ENCODE measurements around the gene ADAMTS18. TPM values are rescaled to one million over a fixed set of nuclear protein-coding genes. Genes with fewer than 3 reads are reported as not detected.

ADAMTS18 gene
- total and polyA plus RNA-seq, 8 donors: 0.55 to 7.0 TPM; not detected in 6

DNA sequence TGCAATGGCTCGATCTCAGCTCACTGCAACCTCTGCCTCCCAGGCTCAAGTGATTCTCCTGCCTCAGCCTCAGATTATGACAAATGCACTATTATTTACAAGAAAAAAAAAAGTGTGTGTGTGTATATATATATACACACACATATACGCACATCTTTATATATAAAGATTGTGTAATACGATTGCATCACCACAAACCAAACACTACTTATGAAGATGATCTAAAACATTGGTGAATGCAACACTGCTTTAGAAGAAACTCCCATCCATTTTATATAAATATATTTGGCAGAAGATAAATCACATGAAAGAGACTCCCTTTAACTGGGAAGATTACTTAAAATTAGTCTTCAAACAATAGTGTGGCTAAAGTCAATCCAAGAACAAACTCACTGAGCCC lies 138.9 kb downstream of the ADAMTS18 start:
- H3K4me1 ChIP-seq: no peaks in the 10 kb centered on the region

DNA sequence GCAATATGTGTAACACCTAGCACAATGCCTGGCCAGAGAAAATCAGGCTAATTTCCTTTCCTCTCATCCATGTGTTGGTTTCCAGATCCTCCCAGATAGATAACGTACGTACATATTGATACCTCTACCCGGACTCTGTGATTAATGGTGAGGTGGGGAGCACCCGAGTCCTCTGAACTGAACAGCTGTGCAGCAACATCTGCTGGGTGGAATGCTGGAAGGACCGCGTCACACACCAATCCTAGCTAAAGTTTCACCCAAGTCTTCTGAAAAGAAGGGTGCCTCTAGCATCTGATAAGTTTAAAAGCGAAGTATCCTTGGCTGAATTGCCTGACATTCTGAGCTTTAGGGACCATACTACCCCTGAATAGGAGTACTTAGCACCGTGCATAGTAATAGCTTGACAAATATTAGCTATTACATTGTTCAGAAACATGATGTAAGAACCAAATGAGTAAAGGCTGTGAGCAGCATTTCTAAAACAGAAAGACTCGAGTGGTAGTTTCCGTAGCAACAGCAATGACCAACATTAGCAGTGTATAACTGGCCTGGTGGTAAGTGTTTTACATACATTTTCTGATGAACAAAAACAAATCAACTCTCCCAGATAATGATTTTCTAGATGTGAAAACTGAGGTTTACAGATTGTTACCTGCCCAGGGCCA lies 144.3 kb downstream of the ADAMTS18 start:
- intact Hi-C loops (cut with DNase I; ENCODE audit: low total_unique reads): no loop called here
- no peak for TF ChIP-seq EP300 (IDR thresholded peaks at IDR 0.05)
- TF ChIP-seq, protein P1, sequence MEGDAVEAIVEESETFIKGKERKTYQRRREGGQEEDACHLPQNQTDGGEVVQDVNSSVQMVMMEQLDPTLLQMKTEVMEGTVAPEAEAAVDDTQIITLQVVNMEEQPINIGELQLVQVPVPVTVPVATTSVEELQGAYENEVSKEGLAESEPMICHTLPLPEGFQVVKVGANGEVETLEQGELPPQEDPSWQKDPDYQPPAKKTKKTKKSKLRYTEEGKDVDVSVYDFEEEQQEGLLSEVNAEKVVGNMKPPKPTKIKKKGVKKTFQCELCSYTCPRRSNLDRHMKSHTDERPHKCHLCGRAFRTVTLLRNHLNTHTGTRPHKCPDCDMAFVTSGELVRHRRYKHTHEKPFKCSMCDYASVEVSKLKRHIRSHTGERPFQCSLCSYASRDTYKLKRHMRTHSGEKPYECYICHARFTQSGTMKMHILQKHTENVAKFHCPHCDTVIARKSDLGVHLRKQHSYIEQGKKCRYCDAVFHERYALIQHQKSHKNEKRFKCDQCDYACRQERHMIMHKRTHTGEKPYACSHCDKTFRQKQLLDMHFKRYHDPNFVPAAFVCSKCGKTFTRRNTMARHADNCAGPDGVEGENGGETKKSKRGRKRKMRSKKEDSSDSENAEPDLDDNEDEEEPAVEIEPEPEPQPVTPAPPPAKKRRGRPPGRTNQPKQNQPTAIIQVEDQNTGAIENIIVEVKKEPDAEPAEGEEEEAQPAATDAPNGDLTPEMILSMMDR (IDR thresholded peaks at IDR 0.05): no peak
- TF ChIP-seq POLR2A (IDR thresholded peaks at IDR 0.05): no peak
- TF ChIP-seq POLR2AphosphoS5 (IDR thresholded peaks at IDR 0.05): no peak
- Histone ChIP-seq H3K27me3 (peaks cover 0 to 79% (median 21%) of the 10 kb centered on the region in 3 donors), H3K9me3 (no peaks in the 10 kb centered on the region), H3K27ac (no peak overlapping the region), H3K36me3 (no peaks in the 10 kb centered on the region), H3K4me3 (no peak overlapping the region), H3K4me1 (no peaks in the 10 kb centered on the region)
- peak in 1 of 2 donors; percentile 76 for DNase-seq
- WGBS, 5 donors: 33 to 37% (median 35%) methylated on average over 8 to 10 of the region's 10 CpGs

More for the DNA sequence above, 138.9 kb downstream of the ADAMTS18 start:
- TF ChIP-seq POLR2A (IDR thresholded peaks at IDR 0.05): no peak
- TF ChIP-seq, protein P1 (IDR thresholded peaks at IDR 0.05): no peak
- no peak for TF ChIP-seq POLR2AphosphoS5 (IDR thresholded peaks at IDR 0.05)
- no peak for TF ChIP-seq EP300 (IDR thresholded peaks at IDR 0.05)
- Histone ChIP-seq H3K27me3 (peaks cover 0 to 81% (median 33%) of the 10 kb centered on the region in 3 donors), H3K4me3 (no peak overlapping the region), H3K9me3 (no peaks in the 10 kb centered on the region), H3K36me3 (no peaks in the 10 kb centered on the region), H3K27ac (no peak overlapping the region)
- intact Hi-C loops (cut with DNase I; ENCODE audit: low total_unique reads): no loop called here
- 76 to 86% (median 83%) methylated on average over 3 of the region's 3 CpGs for WGBS, 5 donors
- no peak for DNase-seq

GRCh38 chr16:77289331-77289809 lies 145.5 kb downstream of the ADAMTS18 start:
- DNase-seq: peak in 1 of 2 donors; percentile 19

GRCh38 chr16:77288222-77288621 lies 146.6 kb downstream of the ADAMTS18 start:
- no peak for TF ChIP-seq POLR2A (IDR thresholded peaks at IDR 0.05)
- TF ChIP-seq, protein P1 (IDR thresholded peaks at IDR 0.05): no peak
- no peak for TF ChIP-seq EP300 (IDR thresholded peaks at IDR 0.05)
- no peak for TF ChIP-seq POLR2AphosphoS5 (IDR thresholded peaks at IDR 0.05)
- no peaks in the 10 kb centered on the region for H3K4me1 ChIP-seq
- intact Hi-C loops (cut with DNase I; ENCODE audit: low total_unique reads): no loop called here
- H3K9me3 ChIP-seq: no peaks in the 10 kb centered on the region
- DNase-seq: no peak
- 55 to 63% (median 60%) methylated on average over 3 of the region's 3 CpGs for WGBS, 5 donors
- peaks cover 0 to 57% (median 18%) of the 10 kb centered on the region in 3 donors for H3K27me3 ChIP-seq
- H3K4me3 ChIP-seq: no peak overlapping the region
- H3K36me3 ChIP-seq: no peaks in the 10 kb centered on the region
- H3K27ac ChIP-seq: no peak overlapping the region

More at GRCh38 chr16:77289331-77289809, 145.5 kb downstream of the ADAMTS18 start:
- no peaks in the 10 kb centered on the region for H3K4me1 ChIP-seq
- H3K27ac ChIP-seq: no peak overlapping the region
- H3K4me3 ChIP-seq: no peak overlapping the region
- 27 to 56% (median 36%) methylated on average over 1 to 2 of the region's 2 CpGs for WGBS, 5 donors
- no peaks in the 10 kb centered on the region for H3K36me3 ChIP-seq
- H3K27me3 ChIP-seq: peaks cover 0 to 69% (median 18%) of the 10 kb centered on the region in 3 donors
- intact Hi-C loops (cut with DNase I; ENCODE audit: low total_unique reads): no loop called here
- TF ChIP-seq POLR2A (IDR thresholded peaks at IDR 0.05) (no peak), POLR2AphosphoS5 (IDR thresholded peaks at IDR 0.05) (no peak), EP300 (IDR thresholded peaks at IDR 0.05) (no peak)
- TF ChIP-seq, protein P1 (IDR thresholded peaks at IDR 0.05): no peak
- H3K9me3 ChIP-seq: no peaks in the 10 kb centered on the region

Data from stomach (tissue), 9 donors.